HG03097 (cell line): Measurements from ENCODE around the gene PGAP3.
"Not testable (repeated sequence)": the region's sequence is repeated elsewhere in the genome, so short reads cannot be mapped to it uniquely, and the experiment has no call there.

Experiments used
- ATAC-seq: cut with Tn5 transposase; IDR thresholded peaks from one replicate; pipeline ENCODE4 v1.9.1; 2021; ENCODE audit not compliant: unreplicated experiment, low FRiP score

PGAP3 gene

DNA sequence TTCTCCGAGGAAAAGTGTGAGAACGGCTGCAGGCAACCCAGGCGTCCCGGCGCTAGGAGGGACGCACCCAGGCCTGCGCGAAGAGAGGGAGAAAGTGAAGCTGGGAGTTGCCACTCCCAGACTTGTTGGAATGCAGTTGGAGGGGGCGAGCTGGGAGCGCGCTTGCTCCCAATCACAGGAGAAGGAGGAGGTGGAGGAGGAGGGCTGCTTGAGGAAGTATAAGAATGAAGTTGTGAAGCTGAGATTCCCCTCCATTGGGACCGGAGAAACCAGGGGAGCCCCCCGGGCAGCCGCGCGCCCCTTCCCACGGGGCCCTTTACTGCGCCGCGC is 11.9 kb upstream of the PGAP3 start, which contains the start of gene ERBB2:
TSS of gene ERBB2 (plus strand) at position 247 of the 330 bp plus-strand sequence. CDS start 175 bp downstream, outside the sequence.
- ATAC-seq: no peak

DNA sequence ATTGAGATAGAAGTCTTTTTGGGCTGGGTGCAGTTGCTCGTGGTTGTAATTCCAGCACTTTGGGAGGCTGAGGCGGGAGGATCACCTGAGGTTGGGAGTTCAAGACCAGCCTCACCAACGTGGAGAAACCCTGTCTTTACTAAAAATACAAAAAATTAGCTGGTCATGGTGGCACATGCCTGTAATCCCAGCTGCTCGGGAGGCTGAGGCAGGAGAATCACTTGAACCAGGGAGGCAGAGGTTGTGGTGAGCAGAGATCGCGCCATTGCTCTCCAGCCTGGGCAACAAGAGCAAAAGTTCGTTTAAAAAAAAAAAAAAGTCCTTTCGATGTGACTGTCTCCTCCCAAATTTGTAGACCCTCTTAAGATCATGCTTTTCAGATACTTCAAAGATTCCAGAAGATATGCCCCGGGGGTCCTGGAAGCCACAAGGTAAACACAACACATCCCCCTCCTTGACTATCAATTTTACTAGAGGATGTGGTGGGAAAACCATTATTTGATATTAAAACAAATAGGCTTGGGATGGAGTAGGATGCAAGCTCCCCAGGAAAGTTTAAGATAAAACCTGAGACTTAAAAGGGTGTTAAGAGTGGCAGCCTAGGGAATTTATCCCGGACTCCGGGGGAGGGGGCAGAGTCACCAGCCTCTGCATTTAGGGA is 11.4 kb upstream of the PGAP3 start:
- not testable (repeated sequence) for ATAC-seq

DNA sequence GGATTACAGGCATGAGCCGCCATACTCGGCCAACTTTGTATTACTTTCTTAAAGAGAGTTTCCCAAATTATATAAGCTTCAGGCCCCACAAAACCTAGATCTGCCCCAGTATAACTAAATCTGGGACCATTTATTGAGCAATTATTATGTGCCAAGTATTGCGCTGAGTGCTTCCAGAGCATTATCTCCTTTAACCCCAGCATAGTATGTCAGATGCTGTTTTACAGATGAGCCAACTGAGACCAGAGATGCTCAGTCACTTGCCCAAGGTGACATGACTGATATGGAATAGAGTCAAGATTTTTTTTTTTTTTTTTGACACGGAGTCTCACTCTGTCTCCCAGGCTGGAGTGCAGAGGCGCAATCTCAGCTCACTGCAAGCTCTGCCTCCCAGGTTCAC is 10.1 kb upstream of the PGAP3 start:
- no peak for ATAC-seq

DNA sequence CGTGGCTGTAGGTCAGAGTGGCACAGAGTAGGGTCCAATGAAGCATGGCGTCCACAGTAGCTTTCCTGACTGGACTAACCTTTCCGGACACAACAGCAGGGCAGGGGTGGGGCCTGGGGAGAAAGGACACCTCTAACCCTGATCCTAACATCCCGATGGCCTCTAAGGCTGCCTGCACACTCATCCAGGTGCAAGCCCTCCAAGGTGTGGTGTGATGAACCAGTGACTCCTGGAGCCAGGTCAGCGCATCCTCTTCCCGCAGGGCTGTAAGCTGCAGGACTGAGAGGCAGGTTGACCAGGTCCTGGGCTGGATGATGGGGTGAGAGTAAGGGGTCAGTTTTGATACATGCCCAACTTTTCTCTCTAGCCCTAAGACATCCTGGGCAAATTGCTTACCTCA is 8.9 kb upstream of the PGAP3 start:
- ATAC-seq: no peak

DNA sequence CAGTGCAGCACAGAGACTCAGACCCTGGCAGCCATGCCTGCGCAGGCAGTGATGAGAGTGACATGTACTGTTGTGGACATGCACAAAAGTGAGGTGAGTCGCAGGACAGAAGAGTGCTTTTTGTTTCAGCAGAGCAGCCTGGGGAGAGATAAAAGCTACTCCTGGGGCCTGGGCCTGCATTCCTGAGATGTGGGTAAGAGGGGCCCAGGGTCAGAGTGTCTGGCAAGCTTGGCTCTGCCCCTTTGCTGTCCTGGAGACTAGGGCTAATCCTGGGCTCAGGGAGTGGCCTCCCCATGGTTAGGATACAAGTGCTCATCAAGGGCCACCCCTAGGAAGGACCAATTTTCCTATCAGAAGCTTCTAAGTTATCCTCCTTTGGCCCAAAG is 7.2 kb upstream of the PGAP3 start:
- ATAC-seq: no peak

DNA sequence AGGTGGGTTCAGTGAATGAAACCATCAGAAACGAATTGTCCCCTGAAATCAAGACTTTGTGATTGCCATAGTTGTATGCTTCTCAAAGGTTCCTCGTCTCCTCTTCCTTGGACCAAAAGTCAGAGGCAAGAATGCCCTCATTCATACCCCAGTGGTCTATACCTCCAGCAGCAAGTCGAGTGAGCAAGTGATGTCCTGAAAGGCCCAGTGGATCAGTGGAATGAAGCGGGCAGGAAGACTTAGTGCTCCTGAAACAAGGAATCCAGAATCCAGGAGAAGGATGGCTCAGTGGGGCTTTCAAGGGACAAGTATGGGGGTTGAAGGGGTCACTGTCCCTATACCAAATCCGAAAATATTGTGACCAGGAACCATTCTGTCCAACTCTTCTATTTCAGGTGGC is 6.7 kb upstream of the PGAP3 start:
- ATAC-seq: no peak

DNA sequence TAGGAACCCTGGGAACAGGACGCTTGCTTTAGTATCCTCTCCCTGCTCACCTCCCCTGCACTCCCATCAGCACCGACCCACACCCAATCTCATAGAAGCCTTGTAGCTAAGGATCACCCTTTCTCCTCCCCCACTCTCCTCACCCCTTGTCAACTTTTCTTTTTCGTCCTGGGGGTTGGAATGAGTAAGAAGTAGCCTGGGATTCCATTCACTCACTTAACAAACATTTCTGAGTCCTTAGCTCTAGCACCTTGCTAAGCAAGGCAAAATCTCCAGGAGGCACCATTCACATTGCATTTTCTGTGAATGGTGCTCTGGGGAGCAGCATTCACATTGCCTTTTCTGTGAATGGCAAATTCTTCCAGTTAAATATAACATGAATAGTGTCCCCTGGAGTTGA is 1.1 kb upstream of the PGAP3 start:
- ATAC-seq: no peak

DNA sequence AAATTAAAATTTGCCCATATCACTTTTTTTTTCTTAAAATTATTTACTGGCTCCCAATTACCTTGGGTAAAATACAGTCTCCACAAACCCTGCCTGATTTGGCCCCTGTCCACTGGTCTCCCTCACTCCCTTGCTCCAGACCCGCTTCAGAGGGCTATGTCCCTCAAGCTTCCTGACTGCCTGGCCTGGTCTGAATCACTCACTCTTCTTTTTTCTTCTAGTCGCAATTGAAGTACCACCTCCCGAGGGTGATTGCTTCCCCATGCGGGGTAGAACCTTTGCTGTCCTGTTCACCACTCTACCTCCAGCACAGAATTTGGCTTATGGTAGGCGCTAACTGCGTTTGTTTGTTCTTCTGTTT is 598 bp upstream of the PGAP3 start:
- no peak for ATAC-seq

DNA sequence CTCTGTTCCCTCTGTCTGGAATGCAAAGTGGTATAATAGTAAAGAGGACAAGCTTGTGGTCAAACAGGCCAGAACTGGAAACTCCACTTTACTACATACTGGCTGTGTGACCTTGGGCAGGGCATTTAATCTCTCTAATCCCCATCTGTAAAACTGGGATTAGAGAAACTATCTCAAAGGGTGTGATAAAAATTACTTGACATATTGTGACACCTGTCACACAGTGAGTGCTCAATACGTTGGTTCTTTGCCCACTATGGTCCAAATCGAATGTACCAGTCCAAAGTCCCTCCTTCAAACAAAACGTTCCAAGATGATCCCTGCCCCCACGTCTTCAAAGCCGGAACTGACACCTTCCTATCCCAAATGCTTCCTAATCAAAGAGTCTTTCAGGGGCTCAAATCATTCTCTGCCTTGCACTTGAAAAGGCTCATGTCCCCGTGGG is 734 bp downstream of the PGAP3 start:
- no peak for ATAC-seq

DNA sequence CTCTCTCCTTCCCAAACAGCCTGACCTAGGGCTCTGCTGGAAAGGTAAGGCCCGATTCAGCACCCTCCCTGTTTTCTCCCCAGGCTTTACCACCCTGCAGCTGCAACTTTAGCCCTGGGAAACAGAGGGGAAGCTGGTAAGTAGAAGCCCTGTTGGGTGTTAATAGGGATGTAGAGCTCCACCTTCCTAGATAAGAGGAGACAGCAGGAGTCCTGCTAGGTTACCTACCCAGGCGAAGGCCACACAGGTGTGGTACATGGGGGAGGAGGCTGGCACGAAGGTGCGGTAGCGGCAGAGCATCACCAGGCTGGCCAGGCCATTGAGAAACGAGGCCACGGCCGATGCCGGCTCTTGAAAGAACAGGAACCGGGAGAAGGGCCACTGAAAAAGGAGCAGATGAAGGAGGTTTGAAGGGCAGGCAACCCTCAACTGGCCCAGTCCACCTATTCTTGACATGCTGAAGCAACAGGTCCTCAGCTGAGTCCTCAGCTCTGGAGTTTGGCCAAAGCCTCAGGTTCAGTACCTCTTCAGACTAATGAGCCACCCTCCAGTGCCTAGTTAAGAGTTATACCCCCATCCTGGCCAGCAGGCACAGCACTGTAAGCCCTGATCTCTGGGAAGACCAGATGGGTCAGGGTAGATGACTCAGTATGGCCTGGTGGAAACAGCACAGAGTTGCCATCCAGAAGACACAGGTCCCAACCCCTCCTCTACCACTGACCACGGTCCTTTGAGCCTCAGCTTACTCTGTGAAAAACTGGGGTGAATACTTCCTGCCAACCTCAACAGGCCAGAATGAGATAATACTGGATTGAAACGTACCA is 3.3 kb downstream of the PGAP3 start:
- no peak for ATAC-seq

DNA sequence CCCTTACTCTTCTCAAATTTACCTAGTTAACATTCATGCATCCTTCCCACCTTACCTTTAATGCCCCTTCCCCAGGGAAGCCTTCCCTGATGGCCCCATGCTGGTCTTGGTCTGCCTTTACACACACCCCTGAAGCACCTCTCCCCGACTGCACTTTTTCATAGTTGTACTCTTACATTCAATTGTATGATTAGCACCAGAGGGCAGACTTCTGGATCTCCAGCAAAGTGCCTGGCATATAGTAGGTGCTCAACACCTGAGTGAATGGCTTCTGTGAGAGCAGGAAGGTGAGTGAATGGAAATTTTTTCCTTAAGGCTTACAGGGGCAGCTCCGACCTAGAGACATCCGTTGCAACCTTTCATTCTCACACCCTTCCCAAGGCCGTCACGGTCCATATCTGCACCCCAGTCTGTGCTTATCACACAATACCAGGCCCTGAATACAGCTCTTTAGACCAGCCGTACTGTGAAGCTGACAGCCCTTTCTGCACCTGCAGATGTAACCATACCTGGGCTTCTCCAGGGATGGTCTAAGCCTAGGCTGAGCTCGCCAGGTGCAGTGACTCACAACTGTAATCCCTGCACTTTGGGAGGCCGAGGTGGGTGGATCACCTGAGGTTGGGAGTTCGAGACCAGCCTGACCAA is 4.4 kb downstream of the PGAP3 start:
- ATAC-seq: no peak

DNA sequence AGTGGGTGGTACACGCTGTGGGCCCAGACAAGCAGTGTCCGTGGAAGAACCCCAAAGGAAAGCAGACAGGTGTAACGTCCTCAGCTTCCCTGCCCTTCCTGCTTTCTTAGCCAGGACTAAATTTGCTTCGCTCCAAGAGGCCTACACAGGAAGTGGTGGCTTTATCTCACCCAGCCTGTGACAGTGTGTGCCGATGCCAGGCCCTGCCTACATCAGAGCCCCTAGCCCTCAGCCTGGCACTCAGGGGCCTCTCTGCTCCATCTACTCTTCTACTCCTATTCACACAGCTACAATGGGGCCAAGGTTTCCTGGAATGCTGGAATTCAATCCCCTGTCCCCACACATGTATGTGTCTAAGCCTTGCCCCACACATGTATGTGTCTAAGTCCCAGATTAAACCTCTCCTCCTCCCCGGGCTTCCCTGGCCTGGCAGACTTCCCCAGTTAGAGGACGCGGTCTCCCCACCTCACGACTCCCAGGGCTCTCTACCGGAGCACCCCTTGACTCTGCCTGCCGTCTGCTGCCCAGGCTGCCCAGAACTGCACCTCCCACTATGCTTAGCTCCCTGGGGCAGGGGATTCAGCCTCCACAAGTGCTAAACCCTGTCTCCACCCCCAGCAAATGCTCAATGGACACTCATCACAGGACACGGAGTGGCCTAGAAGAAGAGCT is 8.2 kb downstream of the PGAP3 start:
- ATAC-seq: no peak

DNA sequence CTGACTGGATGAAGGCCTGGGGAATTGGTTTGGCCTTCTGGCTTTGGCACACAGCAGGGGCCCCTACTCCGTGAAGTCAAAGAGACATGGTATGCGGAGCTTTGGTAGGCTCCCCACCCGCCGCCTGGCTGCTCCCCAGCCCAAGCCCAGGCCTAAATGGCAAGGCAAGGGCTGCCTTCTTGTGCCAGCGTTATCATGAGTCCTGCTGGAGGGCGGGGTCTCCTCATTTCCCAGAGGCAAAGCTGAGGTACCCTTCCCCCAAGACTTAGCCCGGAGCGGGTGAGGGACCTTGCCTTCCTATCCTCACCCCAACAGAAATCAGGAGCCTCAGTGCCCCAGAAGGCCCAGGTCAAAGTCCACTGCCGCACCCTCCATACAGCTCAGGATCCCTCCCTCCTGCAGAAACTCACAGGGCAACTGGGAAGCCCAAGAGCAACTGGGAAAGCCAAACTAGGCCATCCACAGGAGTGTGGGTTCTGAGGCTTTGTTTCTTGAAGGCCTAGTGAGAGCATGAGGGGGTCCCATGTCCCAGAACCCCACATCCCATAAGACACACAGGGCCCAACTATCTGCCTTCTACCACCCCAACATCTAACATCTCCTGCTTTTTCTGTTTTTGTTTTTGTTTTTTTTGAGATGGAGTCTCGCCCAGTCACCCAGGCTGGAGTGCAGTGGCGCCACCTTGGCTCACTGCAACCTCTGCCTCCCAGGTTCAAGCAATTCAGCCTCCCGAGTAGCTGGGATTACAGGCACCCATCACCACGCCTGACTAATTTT is 9.3 kb downstream of the PGAP3 start:
- ATAC-seq: no peak

DNA sequence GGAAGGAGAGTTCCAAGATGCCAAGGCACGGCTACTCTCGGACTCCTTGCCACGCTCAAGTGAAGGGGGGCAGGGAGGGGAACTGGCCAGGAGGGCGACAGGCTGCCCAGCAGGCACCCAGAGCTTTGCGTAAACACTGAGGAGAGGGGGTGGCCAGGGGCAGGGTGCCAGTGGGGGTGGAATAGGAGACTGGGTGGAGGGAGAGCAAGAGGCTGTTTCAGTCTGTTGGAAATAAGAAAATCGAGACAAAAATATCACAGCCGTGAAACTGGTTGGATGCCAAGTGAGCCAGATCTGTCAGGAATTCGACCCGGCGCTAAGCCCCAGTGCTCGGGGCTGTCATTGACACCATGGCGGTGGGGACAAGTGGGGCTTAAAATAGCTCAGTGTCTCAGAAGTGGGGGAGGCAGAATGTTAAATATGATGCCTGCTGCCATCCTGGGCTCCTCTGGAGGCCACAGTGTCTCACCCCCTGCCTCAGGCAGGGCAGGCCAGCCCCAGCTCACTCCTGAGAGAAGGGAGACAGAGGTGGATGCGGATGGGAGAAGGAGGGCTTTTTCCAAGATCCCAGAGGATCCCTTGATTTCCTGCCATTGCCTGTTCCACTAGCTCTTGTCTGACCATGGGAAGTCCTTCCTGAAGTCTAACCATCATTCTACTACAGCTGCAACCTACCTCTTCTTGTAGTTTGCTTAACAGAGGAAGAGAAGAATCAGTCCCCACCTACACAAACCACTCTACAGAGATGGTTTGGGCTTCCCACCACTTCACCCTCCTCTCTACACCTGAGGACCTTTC is 10.1 kb downstream of the PGAP3 start:
- ATAC-seq: no peak

DNA sequence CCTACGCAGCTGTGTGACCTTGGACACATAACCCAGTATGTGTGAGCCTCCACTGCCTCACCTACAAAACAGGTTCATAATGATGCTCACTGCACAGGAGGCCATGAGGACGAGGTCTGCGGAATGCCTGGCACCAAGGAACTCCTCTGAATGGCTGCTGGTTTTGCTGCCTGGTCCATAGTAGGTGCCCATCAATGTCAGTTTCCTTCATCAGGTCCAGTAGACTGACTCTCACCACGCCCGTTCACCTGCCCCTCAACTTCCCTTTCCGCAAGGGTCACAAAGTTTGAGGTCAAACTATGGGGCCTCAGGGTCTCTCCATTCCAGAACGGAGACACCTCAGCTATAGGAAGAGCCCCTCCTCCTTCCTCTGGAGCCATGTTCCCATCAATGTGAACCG is 10.8 kb downstream of the PGAP3 start:
- no peak for ATAC-seq

DNA sequence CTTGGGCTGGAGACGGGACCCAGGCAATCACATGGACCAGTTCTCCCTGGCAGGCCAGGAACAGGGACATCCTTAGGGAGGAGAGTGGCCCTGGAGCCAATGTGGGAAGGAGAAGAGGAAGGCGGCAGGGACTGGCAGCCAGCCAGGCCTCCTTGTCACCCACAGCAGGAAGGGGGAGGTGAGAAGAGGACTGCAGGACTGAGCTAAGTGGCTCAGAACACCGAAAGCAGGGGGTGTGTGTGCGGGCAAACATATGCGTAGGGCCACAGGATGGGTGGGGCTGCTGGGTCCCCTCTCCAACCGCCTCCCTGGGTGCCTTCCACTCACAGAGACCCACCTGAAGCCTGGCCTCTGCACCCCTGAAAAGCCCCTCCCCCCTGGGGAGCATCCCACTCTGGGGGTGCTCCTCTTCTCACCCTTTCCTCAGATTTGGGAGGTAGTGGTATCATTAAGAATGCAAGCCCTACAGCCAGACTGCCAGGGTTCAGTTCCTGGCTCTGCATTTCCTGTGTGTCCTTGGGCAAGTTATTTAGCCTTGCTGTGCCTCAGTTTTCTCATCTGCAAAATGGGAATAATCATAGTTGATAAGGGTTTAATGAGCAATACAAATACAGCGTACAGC is 11.5 kb downstream of the PGAP3 start:
- ATAC-seq: no peak

DNA sequence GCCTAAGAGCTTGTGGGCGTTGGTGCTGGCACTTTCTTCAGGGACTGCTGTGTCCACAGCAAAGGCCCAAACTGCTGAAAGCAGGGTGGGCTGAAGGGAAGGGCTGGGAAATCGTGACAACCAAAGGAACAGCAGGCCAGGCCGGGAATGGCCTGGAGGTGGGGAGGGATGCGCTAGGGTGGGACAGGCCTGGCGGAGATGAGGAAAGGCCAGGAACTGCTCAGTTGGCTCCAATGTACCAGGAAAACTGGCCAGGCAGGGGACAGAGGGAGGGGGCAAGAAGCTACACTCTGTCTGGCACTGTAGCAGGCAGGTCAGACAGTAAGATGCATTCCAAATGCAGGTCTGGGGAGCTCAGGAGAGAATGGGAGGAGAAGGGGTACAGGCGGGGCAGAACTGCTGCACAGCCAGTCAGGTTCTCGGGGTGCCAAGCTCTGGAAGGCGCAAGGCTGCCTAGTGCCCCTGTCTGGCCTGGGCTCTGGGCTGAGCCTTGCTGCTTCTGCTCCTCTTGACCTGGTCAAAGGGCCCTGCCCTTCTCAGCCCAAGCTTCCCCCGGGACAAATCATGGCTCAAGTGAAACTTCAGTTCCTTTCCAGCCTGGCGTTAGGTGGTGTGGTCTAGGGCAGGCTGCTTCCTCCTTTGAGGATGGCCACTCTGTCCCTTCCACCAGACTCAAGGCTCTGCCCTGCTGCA is 12.3 kb downstream of the PGAP3 start:
- no peak for ATAC-seq

DNA sequence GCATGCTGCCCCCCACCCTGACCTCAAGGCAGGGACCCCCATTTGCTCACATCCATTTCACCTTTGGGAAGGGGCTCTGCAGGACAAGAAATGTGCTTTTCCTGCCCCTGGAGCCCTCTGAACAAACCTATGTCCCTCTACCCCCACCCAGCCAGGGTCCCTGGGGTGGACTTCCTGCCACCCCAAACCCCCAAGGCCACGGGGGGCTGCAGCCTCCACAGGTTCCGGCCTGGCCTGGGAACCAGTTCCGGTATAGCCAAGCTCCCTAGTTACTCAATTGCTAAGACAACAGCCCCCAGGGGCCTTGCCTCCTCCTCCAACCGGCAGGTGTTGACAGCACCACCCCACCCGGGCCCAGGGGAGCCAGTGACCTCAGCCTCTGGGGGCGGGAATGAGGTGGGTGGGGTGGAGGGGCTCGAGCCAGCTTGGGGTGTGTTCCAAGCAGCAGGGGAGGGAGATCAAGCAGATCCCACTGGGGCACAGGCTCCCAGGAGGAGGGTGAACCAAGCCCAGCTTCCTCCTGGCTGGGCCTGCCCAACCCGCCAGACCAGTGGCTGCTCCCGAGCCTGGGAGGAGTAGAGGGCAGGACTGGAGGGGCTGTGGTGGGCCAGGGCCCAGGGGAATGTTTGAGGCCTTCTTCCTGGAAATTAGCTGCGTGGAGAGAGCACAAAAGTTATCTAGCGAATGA is 13.0 kb downstream of the PGAP3 start:
- ATAC-seq: no peak
